MCF 10A (cell line): Measurements from ENCODE around the gene WNK3. TPM values are rescaled to one million over a fixed set of nuclear protein-coding genes. Genes with fewer than 3 reads are reported as not detected.

ENCODE experiments used
- BruUV-seq: library from RNA; stranded (reverse); fragments of 400-500 nt; replicated peaks from 2 replicates; lab custom pipeline; 2021; lab: Mats Ljungman, UMichigan
- CTCF ChIA-PET: fragments of 300-600 bp; sonication (Branson Sonifier 250); formaldehyde crosslinking; extraction: SDS; loops from one replicate; lab custom pipeline; 2021; ENCODE audit warnings: antibody characterized with exemption, inconsistent platforms; lab: Yijun Ruan, JAX
- POLR2A ChIA-PET: fragments of 300-600, 350-650 bp; sonication (Branson Sonifier 250); formaldehyde crosslinking; extraction: SDS; loops from one replicate; lab custom pipeline; 2020; ENCODE audit warnings: antibody characterized with exemption, inconsistent platforms; lab: Yijun Ruan, JAX
- DNase-seq: peaks from one replicate; pipeline ENCODE4 v3.0.0-alpha.2; 2018; ENCODE audit not compliant: unreplicated experiment
- H3K27ac Mint-ChIP-seq: one replicate; pipeline ENCODE4 v1.8.0; 2022; ENCODE audit warnings: mild to moderate bottlenecking, low read depth, mixed read lengths; ENCODE audit not compliant: unreplicated experiment
- H3K27me3 Mint-ChIP-seq: one replicate; pipeline ENCODE4 v1.8.0; 2022; ENCODE audit warnings: mixed read lengths; ENCODE audit not compliant: insufficient read depth, unreplicated experiment
- H3K36me3 Mint-ChIP-seq: one replicate; pipeline ENCODE4 v1.8.0; 2022; ENCODE audit warnings: mild to moderate bottlenecking, moderate library complexity, mixed read lengths; ENCODE audit not compliant: insufficient read depth, unreplicated experiment
- H3K4me1 Mint-ChIP-seq: one replicate; pipeline ENCODE4 v1.8.0; 2022; ENCODE audit warnings: mixed read lengths; ENCODE audit not compliant: insufficient read depth, unreplicated experiment
- H3K4me3 Mint-ChIP-seq: one replicate; pipeline ENCODE4 v1.8.0; 2022; ENCODE audit warnings: mild to moderate bottlenecking, moderate library complexity, mixed read lengths; ENCODE audit not compliant: unreplicated experiment
- H3K9me3 Mint-ChIP-seq: one replicate; pipeline ENCODE4 v1.8.0; 2022; ENCODE audit warnings: mixed read lengths; ENCODE audit not compliant: unreplicated experiment
- intact Hi-C: fragments of 100-400 bp; cut with micrococcal nuclease; formaldehyde crosslinking; loops from 2 replicates; pipeline ENCODE4 v1.14.1; 2022
- total RNA-seq: library from RNA; stranded (reverse); gene quantifications from 2 replicates; pipeline ENCODE4 v1.2.3, GENCODE V29; 2022
- TF ChIP-seq, protein P1 (sequence below): fragments of 200-600 bp; IDR thresholded peaks from one replicate; pipeline ENCODE4 v1.8.0; 2022; ENCODE audit warnings: antibody characterized with exemption, mild to moderate bottlenecking; ENCODE audit not compliant: unreplicated experiment

Gene WNK3
- total RNA-seq, 1 experiment from 2014 or later = not detected

DNA sequence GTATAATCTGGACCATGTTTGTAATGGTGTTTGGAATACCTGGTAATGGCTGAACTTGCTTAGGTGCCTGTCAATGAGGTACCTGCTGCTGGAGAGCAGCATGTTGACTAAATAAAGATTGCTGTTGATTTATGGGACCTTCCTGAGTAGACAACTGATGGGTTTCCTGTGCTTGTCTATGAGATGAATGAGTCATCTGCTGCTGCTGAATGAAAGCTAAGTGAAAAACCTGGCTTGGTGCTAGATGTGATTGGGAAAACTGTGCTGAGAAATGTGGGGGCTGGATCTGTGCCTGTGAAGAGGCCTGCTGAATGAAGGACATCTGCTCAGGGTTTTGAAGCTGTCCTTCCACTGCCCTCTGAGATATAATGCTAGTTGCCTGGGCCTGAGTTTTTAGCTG, 69.6 kb downstream of the WNK3 start:
- BruUV-seq = no TSS peak
- H3K36me3 Mint-ChIP-seq = no peaks in the 10 kb centered on the region
- ChIA-PET POLR2A (interaction anchor here (0.6 kb wide), 2 partner anchors 14 to 21 kb away, joined by 3 read pairs; no protein-coding TSS in a partner anchor), CTCF (no interaction called here)
- peaks cover 53% of the 10 kb centered on the region for H3K27me3 Mint-ChIP-seq
- intact Hi-C loops = no loop called here
- H3K9me3 Mint-ChIP-seq = no peaks in the 10 kb centered on the region
- DNase-seq = no peak
- TF ChIP-seq, protein P1, sequence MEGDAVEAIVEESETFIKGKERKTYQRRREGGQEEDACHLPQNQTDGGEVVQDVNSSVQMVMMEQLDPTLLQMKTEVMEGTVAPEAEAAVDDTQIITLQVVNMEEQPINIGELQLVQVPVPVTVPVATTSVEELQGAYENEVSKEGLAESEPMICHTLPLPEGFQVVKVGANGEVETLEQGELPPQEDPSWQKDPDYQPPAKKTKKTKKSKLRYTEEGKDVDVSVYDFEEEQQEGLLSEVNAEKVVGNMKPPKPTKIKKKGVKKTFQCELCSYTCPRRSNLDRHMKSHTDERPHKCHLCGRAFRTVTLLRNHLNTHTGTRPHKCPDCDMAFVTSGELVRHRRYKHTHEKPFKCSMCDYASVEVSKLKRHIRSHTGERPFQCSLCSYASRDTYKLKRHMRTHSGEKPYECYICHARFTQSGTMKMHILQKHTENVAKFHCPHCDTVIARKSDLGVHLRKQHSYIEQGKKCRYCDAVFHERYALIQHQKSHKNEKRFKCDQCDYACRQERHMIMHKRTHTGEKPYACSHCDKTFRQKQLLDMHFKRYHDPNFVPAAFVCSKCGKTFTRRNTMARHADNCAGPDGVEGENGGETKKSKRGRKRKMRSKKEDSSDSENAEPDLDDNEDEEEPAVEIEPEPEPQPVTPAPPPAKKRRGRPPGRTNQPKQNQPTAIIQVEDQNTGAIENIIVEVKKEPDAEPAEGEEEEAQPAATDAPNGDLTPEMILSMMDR = no peak
- no peaks in the 10 kb centered on the region for H3K4me1 Mint-ChIP-seq
- no peak overlapping the region for H3K27ac Mint-ChIP-seq
- no peak overlapping the region for H3K4me3 Mint-ChIP-seq

DNA sequence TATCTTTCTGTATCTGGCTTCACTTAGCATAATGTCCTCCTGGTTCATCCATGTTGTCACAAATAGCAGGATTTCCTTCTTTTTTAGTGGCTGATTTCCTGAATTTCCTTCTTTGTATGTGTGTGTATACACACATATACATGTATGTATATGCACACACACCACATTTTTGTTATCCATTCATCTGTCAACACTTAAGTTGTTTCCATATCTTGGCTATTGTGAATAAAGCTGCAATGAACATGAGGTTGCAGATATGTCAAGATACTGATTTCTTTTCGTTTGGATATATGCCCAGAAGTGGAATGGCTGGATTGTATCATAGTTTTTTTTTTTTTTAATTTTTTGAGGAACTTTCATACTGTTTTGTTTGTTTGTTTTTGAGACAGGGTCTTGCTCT, 76.2 kb downstream of the WNK3 start:
- intact Hi-C loops = no loop called here
- DNase-seq = no peak
- Mint-ChIP-seq H3K9me3 (no peaks in the 10 kb centered on the region), H3K36me3 (no peaks in the 10 kb centered on the region), H3K27me3 (peaks cover 9% of the 10 kb centered on the region), H3K4me1 (no peaks in the 10 kb centered on the region), H3K27ac (no peak overlapping the region), H3K4me3 (no peak overlapping the region)
- no TSS peak for BruUV-seq
- TF ChIP-seq, protein P1 = no peak
- ChIA-PET POLR2A (no interaction called here), CTCF (no interaction called here)

DNA sequence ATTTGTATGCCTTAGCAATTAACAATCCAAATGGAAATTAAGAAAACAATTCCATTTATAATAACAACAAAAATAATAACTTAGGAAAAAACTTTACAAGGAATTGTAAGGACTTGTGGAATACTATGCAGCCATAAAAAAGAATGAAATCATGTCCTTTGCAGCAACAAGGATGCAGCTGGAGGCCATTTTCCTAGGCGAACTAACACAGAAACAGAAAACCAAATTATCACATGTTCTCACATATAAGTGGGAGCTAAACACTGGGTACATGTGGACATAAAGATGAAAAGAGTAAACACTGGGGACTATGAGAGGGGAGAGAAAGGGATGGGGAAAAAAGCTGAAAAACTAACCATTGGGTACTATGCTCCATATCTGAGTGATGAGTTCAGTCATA, 77.4 kb downstream of the WNK3 start:
- ChIA-PET CTCF (no interaction called here), POLR2A (no interaction called here)
- Mint-ChIP-seq H3K27me3 (peaks cover 21% of the 10 kb centered on the region), H3K36me3 (no peaks in the 10 kb centered on the region), H3K27ac (no peak overlapping the region), H3K4me1 (no peaks in the 10 kb centered on the region), H3K4me3 (no peak overlapping the region), H3K9me3 (no peaks in the 10 kb centered on the region)
- TF ChIP-seq, protein P1 = no peak
- intact Hi-C loops = no loop called here
- no peak for DNase-seq
- no TSS peak for BruUV-seq

DNA sequence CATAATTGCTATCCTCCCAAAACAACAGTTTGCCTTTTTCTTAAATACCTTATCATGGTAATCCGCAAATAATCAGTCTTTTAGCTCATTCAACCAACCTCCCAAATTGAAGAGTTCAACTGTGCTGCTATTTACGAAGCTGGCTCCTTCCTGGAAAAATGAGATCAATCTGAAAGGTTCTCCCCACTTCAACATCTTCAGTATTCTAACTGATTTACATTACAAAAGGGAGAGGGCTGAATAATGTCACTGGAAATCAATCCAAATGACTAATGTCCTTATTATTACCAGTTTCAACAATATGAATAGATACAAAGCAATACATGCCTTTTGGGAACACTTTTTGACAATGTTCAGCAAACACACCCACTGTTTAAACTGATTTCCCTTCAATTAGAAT, 86.2 kb downstream of the WNK3 start:
- no peak for DNase-seq
- TF ChIP-seq, protein P1 = no peak
- H3K9me3 Mint-ChIP-seq = no peaks in the 10 kb centered on the region
- no peak overlapping the region for H3K27ac Mint-ChIP-seq
- no TSS peak for BruUV-seq
- ChIA-PET CTCF (no interaction called here), POLR2A (no interaction called here)
- H3K27me3 Mint-ChIP-seq = peaks cover 84% of the 10 kb centered on the region
- H3K36me3 Mint-ChIP-seq = no peaks in the 10 kb centered on the region
- intact Hi-C loops = no loop called here
- H3K4me1 Mint-ChIP-seq = no peaks in the 10 kb centered on the region
- H3K4me3 Mint-ChIP-seq = no peak overlapping the region
